SK-N-SH (cell line): ENCODE measurements around the gene TSHB. TPM values are rescaled to one million over a fixed set of nuclear protein-coding genes. Genes with fewer than 3 reads are reported as not detected.

Experiments
- CTCF ChIA-PET: fragments of 300-600, 350-600 bp; formaldehyde crosslinking; extraction: SDS; loops from one replicate; lab custom pipeline; 2021; lab: Yijun Ruan, JAX
- POLR2A ChIA-PET: fragments of 350-600 bp; sonication (Branson Sonifier 250); formaldehyde crosslinking; extraction: SDS; loops from one replicate; lab custom pipeline; 2020; ENCODE audit warnings: antibody characterized with exemption, inconsistent platforms; lab: Yijun Ruan, JAX
- DNase-seq: peaks from one replicate; pipeline ENCODE4 v3.0.0; 2012
- H2AFZ ChIP-seq: fragments of 200-600 bp; sonication (generic); 2 replicates; pipeline ENCODE4 v1.8.1; 2016; ENCODE audit warnings: antibody characterized with exemption, mild to moderate bottlenecking, low read depth
- H3F3A ChIP-seq: fragments of 200-600 bp; sonication (generic); replicated peaks from 2 replicates; pipeline ENCODE3; 2016; ENCODE audit warnings: antibody characterized with exemption, mild to moderate bottlenecking; ENCODE audit not compliant: insufficient read depth
- H3K27ac ChIP-seq, 2 experiments: fragments of 200-500 bp in 1 of 2; fragments of 200-600 bp in 1 of 2; sonication (Bioruptor generic) in 1 of 2; sonication (generic), shearing (Covaris generic) in 1 of 2; 2 replicates each; pipeline versions ENCODE4 v1.5.1 to v1.6.1; 2014 to 2016; ENCODE audit warnings: low read depth in 2 of 2, inconsistent platforms in 1 of 2, low read length in 1 of 2, mild to moderate bottlenecking in 1 of 2, mixed read lengths in 1 of 2
- H3K27me3 ChIP-seq: fragments of 200-600 bp; sonication (generic), shearing (Covaris generic); 2 replicates; pipeline ENCODE4 v1.6.1; 2016; ENCODE audit warnings: mixed run types; ENCODE audit not compliant: insufficient read depth
- H3K36me3 ChIP-seq, 2 experiments: fragments of 200-500 bp in 1 of 2; fragments of 200-600 bp in 1 of 2; sonication (Bioruptor generic) in 1 of 2; sonication (generic) in 1 of 2; replicated peaks in 1 of 2; 2 replicates each; pipeline versions ENCODE3 to v1.5.1; 2014 to 2016; ENCODE audit warnings: low read length in 1 of 2, mild to moderate bottlenecking in 1 of 2; ENCODE audit not compliant: insufficient read depth in 2 of 2, control insufficient read depth in 1 of 2
- H3K4me1 ChIP-seq, 2 experiments: fragments of 200-500 bp in 1 of 2; fragments of 200-600 bp in 1 of 2; sonication (Bioruptor generic) in 1 of 2; sonication (generic), shearing (Covaris generic) in 1 of 2; 2 replicates each; pipeline versions ENCODE4 v1.5.1 to v1.6.1; 2014 to 2016; ENCODE audit warnings: low read depth in 1 of 2, low read length in 1 of 2, mixed run types in 1 of 2; ENCODE audit not compliant: insufficient read depth in 2 of 2, control insufficient read depth in 1 of 2
- H3K4me2 ChIP-seq: fragments of 200-600 bp; sonication (generic), shearing (Covaris generic); 2 replicates; pipeline ENCODE4 v1.6.1; 2017; ENCODE audit warnings: mixed run types
- H3K4me3 ChIP-seq, 2 experiments: fragments of 200-500 bp in 1 of 2; fragments of 200-600 bp in 1 of 2; sonication (Bioruptor generic) in 1 of 2; sonication (generic), shearing (Covaris generic) in 1 of 2; 2 replicates each; pipeline versions ENCODE4 v1.5.1 to v1.8.1; 2014 to 2016; ENCODE audit warnings: low read depth in 2 of 2, inconsistent platforms in 1 of 2, low read length in 1 of 2, mild to moderate bottlenecking in 1 of 2, mixed read lengths in 1 of 2, moderate library complexity in 1 of 2
- H3K79me2 ChIP-seq: fragments of 200-600 bp; sonication (generic); 2 replicates; pipeline ENCODE4 v1.8.1; 2017; ENCODE audit warnings: mild to moderate bottlenecking; ENCODE audit not compliant: insufficient read depth
- H3K9ac ChIP-seq: fragments of 200-600 bp; sonication (generic); 2 replicates; pipeline ENCODE4 v1.6.1; 2017; ENCODE audit warnings: mixed run types
- H3K9me2 ChIP-seq: fragments of 200-600 bp; sonication (generic); 2 replicates; pipeline ENCODE4 v1.6.1; 2017; ENCODE audit warnings: mixed run types
- H3K9me3 ChIP-seq: fragments of 200-600 bp; sonication (generic); 2 replicates; pipeline ENCODE4 v1.6.1; 2017; ENCODE audit warnings: mixed run types, mild to moderate bottlenecking, moderate library complexity
- H4K20me1 ChIP-seq: fragments of 200-600 bp; sonication (generic); 2 replicates; pipeline ENCODE4 v1.6.1; 2017; ENCODE audit warnings: mild to moderate bottlenecking, mixed run types; ENCODE audit not compliant: insufficient read depth
- CHD2 ChIP-seq: fragments of 150-350 bp; IDR thresholded peaks from 2 replicates; pipeline ENCODE4 v1.6.1; 2018; ENCODE audit warnings: low read length; ENCODE audit not compliant: partially characterized antibody
- EP300 ChIP-seq, 2 experiments: IDR thresholded peaks; 2 replicates each; pipeline versions ENCODE4 v1.4.0 to v1.6.1; 2012; ENCODE audit warnings: borderline replicate concordance in 1 of 2, low read depth in 1 of 2, low read length in 1 of 2
- FOSL2 ChIP-seq: IDR thresholded peaks from 2 replicates; pipeline ENCODE4 v1.4.0; 2012; ENCODE audit warnings: low read depth, mild to moderate bottlenecking, moderate library complexity, borderline replicate concordance
- GATA2 ChIP-seq: sonication (generic); formaldehyde crosslinking; IDR thresholded peaks from 2 replicates; pipeline ENCODE4 v1.5.0; 2020; ENCODE audit warnings: mild to moderate bottlenecking, missing genetic modification reagents
- MEF2A ChIP-seq: IDR thresholded peaks from 2 replicates; pipeline ENCODE4 v1.4.0; 2012; ENCODE audit warnings: low read depth, borderline replicate concordance
- POLR2AphosphoS5 ChIP-seq: IDR thresholded peaks from 2 replicates; pipeline ENCODE4 v1.6.1; 2012; ENCODE audit warnings: low read depth, low read length
- RFX5 ChIP-seq: IDR thresholded peaks from 2 replicates; pipeline ENCODE4 v1.6.1; 2012; ENCODE audit warnings: mild to moderate bottlenecking, improper control_type of control experiment, low read length
- SMC3 ChIP-seq: IDR thresholded peaks from 2 replicates; pipeline ENCODE4 v1.6.1; 2012; ENCODE audit warnings: low read depth, low read length, improper control_type of control experiment
- TAF1 ChIP-seq: IDR thresholded peaks from 2 replicates; pipeline ENCODE4 v1.6.1; 2012; ENCODE audit warnings: low read depth, mild to moderate bottlenecking, low read length, moderate library complexity, borderline replicate concordance
- YY1 ChIP-seq: IDR thresholded peaks from 2 replicates; pipeline ENCODE4 v1.4.0; 2012; ENCODE audit warnings: low read depth, mild to moderate bottlenecking
- WGBS: methylation state at CpG from one replicate; pipeline ENCODE4 v1.1.6; 2017; ENCODE audit warnings: low lambda C conversion rate; 5-methylcytosine and 5-hydroxymethylcytosine counted together
- polyA plus RNA-seq, 3 experiments: library from polyadenylated mRNA; depleted of rRNA; stranded (reverse); fragments of >200 nt; gene quantifications; 2 replicates each; pipeline ENCODE4 v1.2.3, GENCODE V29; 2012
- TF ChIP-seq, protein P1 (sequence below): IDR thresholded peaks from 2 replicates; pipeline ENCODE4 v1.4.0; 2012; ENCODE audit warnings: low read depth, borderline replicate concordance
- TF ChIP-seq, protein P2 (sequence below): IDR thresholded peaks from 2 replicates; pipeline ENCODE4 v1.4.0; 2012; ENCODE audit warnings: low read depth, borderline replicate concordance
- TF ChIP-seq, protein P3 (sequence below): IDR thresholded peaks from 2 replicates; pipeline ENCODE4; 2012
- TF ChIP-seq, protein P4 (sequence below): IDR thresholded peaks from 2 replicates; pipeline ENCODE4 v1.6.1; 2012; ENCODE audit warnings: mild to moderate bottlenecking, low read depth, low read length, moderate library complexity

TSHB gene
- polyA plus RNA-seq, 1 of the 3 experiments (the other 2 are of a cell fraction) = not detected

DNA sequence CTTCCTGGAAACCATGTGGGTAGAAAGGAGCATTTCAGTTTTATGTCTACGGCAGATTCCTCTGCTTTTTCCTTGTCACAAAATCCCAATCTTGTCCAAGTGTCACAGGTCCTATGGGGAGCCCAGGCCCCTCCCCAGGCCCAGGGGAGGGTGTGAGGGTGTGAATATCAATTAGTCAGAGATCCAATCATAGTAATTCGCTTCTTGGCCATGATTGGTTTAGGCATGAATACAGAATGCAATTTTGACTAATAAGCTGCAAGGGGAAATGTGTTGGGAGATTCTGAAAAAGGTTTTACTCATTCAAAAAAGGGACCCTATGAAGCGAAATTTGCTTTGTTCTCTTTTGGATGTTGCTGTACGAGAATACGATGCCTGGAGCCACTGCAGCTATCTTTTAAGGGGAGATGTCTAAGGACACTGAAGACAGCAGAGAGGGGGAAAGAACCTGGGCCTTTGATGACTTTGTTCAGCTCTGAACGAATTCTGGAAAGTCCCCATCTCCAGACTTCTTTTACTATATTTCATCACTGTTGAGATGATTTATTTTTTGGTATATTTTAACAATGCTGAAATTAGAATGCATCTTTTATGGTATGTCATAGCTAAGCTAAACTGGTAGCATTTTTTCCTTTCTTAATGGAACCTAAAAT lies 41.5 kb downstream of the TSHB start (continued):
- TF ChIP-seq GATA2 (CRISPR knock-in tag) = no peak
- no peak for TF ChIP-seq MEF2A
- TF ChIP-seq, protein P1, sequence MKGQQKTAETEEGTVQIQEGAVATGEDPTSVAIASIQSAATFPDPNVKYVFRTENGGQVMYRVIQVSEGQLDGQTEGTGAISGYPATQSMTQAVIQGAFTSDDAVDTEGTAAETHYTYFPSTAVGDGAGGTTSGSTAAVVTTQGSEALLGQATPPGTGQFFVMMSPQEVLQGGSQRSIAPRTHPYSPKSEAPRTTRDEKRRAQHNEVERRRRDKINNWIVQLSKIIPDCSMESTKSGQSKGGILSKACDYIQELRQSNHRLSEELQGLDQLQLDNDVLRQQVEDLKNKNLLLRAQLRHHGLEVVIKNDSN = no peak
- no peak for TF ChIP-seq TAF1
- TF ChIP-seq, protein P2, sequence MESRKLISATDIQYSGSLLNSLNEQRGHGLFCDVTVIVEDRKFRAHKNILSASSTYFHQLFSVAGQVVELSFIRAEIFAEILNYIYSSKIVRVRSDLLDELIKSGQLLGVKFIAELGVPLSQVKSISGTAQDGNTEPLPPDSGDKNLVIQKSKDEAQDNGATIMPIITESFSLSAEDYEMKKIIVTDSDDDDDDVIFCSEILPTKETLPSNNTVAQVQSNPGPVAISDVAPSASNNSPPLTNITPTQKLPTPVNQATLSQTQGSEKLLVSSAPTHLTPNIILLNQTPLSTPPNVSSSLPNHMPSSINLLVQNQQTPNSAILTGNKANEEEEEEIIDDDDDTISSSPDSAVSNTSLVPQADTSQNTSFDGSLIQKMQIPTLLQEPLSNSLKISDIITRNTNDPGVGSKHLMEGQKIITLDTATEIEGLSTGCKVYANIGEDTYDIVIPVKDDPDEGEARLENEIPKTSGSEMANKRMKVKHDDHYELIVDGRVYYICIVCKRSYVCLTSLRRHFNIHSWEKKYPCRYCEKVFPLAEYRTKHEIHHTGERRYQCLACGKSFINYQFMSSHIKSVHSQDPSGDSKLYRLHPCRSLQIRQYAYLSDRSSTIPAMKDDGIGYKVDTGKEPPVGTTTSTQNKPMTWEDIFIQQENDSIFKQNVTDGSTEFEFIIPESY = no peak

DNA sequence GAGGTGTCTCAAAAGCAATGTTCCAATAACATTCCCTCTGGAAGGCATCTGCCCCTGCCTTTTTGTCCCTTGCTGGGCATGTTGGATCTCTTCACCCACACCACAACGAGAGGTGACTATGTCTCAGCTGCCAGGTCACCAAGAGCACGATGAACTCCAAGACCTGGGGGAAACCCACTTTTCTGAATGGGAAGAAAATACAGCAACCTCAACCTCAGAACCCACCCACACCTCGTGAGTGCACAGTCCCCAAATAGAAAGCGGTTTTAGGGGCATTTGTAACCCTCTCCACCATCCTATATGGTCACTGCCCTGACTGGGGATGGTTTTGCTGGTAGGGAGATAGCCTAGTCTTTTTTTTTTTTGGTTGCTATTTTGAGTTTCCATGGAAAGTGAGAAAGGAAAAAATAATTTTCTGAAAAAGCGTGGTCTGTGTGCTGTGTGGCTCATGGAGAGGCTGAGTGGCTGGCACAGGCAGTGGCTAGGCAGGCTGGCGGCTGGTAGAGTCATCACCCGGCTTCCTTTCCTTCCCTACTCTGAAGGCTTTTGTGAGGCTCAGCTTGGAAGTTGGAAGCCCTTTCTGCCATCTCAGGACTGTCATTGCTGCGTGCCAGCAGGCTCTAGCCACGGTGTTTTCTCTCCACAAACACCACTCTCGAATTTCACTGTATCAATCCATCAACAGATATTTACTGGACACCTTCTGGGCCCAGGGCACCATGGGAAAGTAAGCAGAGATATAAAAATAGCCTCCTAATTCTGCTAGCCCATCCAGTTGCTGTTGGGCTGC lies 43.9 kb downstream of the TSHB start:
- CTCF ChIA-PET = interaction anchor here (1.8 kb wide), 1 partner anchor 21 kb away, joined by 5 read pairs; no protein-coding TSS in a partner anchor
- no peak overlapping the region for H2AFZ ChIP-seq
- no peaks in the 10 kb centered on the region; the same call in 1 of the 2 replicates for H3K27me3 ChIP-seq
- no peak overlapping the region for H3K4me2 ChIP-seq
- H3K9me2 ChIP-seq = no peaks in the 10 kb centered on the region
- H3K9ac ChIP-seq = no peak overlapping the region
- 66% methylated on average over 8 of the region's 10 CpGs for WGBS
- H3K9me3 ChIP-seq = no peaks in the 10 kb centered on the region
- POLR2A ChIA-PET = no interaction called here
- H3K36me3 ChIP-seq = no peaks in the 10 kb centered on the region
- DNase-seq = no peak
- H3K27ac ChIP-seq = no peak overlapping the region
- H3K4me1 ChIP-seq = peaks cover 0 to 6% of the 10 kb centered on the region in 2 experiments; a peak in 2 of 4 replicates
- no peaks in the 10 kb centered on the region for H3K79me2 ChIP-seq
- H4K20me1 ChIP-seq = no peaks in the 10 kb centered on the region
- H3K4me3 ChIP-seq = no peak overlapping the region
- no peaks in the 10 kb centered on the region for H3F3A ChIP-seq
- TF ChIP-seq SMC3 (no peak), EP300 (IDR thresholded peaks at IDR 0.05; ENCODE audit: borderline replicate concordance in 1 of 2, low read depth in 1 of 2, low read length in 1 of 2) (no peak), RFX5 (no peak), FOSL2 (no peak), CHD2 (no peak), GATA2 (CRISPR knock-in tag) (no peak), POLR2AphosphoS5 (no peak), YY1 (no peak)
- TF ChIP-seq, protein P3, sequence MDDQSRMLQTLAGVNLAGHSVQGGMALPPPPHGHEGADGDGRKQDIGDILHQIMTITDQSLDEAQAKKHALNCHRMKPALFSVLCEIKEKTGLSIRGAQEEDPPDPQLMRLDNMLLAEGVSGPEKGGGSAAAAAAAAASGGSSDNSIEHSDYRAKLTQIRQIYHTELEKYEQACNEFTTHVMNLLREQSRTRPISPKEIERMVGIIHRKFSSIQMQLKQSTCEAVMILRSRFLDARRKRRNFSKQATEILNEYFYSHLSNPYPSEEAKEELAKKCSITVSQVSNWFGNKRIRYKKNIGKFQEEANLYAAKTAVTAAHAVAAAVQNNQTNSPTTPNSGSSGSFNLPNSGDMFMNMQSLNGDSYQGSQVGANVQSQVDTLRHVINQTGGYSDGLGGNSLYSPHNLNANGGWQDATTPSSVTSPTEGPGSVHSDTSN = no peak
- TF ChIP-seq, protein P4, sequence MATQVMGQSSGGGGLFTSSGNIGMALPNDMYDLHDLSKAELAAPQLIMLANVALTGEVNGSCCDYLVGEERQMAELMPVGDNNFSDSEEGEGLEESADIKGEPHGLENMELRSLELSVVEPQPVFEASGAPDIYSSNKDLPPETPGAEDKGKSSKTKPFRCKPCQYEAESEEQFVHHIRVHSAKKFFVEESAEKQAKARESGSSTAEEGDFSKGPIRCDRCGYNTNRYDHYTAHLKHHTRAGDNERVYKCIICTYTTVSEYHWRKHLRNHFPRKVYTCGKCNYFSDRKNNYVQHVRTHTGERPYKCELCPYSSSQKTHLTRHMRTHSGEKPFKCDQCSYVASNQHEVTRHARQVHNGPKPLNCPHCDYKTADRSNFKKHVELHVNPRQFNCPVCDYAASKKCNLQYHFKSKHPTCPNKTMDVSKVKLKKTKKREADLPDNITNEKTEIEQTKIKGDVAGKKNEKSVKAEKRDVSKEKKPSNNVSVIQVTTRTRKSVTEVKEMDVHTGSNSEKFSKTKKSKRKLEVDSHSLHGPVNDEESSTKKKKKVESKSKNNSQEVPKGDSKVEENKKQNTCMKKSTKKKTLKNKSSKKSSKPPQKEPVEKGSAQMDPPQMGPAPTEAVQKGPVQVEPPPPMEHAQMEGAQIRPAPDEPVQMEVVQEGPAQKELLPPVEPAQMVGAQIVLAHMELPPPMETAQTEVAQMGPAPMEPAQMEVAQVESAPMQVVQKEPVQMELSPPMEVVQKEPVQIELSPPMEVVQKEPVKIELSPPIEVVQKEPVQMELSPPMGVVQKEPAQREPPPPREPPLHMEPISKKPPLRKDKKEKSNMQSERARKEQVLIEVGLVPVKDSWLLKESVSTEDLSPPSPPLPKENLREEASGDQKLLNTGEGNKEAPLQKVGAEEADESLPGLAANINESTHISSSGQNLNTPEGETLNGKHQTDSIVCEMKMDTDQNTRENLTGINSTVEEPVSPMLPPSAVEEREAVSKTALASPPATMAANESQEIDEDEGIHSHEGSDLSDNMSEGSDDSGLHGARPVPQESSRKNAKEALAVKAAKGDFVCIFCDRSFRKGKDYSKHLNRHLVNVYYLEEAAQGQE = no peak
